SK-N-SH (cell line): ENCODE measurements around the gene P2RX3. TPM values are rescaled to one million over a fixed set of nuclear protein-coding genes. Genes with fewer than 3 reads are reported as not detected.

Experiments used
- CTCF ChIA-PET: fragments of 300-600, 350-600 bp; formaldehyde crosslinking; extraction: SDS; loops from one replicate; lab custom pipeline; 2021; lab: Yijun Ruan, JAX
- POLR2A ChIA-PET: fragments of 350-600 bp; sonication (Branson Sonifier 250); formaldehyde crosslinking; extraction: SDS; loops from one replicate; lab custom pipeline; 2020; ENCODE audit warnings: antibody characterized with exemption, inconsistent platforms; lab: Yijun Ruan, JAX
- DNase-seq: peaks from one replicate; pipeline ENCODE4 v3.0.0; 2012
- H2AFZ ChIP-seq: fragments of 200-600 bp; sonication (generic); 2 replicates; pipeline ENCODE4 v1.8.1; 2016; ENCODE audit warnings: antibody characterized with exemption, mild to moderate bottlenecking, low read depth
- H3F3A ChIP-seq: fragments of 200-600 bp; sonication (generic); replicated peaks from 2 replicates; pipeline ENCODE3; 2016; ENCODE audit warnings: antibody characterized with exemption, mild to moderate bottlenecking; ENCODE audit not compliant: insufficient read depth
- H3K27ac ChIP-seq, 2 experiments: fragments of 200-500 bp in 1 of 2; fragments of 200-600 bp in 1 of 2; sonication (Bioruptor generic) in 1 of 2; sonication (generic), shearing (Covaris generic) in 1 of 2; 2 replicates each; pipeline versions ENCODE4 v1.5.1 to v1.6.1; 2014 to 2016; ENCODE audit warnings: low read depth in 2 of 2, inconsistent platforms in 1 of 2, low read length in 1 of 2, mild to moderate bottlenecking in 1 of 2, mixed read lengths in 1 of 2
- H3K27me3 ChIP-seq: fragments of 200-600 bp; sonication (generic), shearing (Covaris generic); 2 replicates; pipeline ENCODE4 v1.6.1; 2016; ENCODE audit warnings: mixed run types; ENCODE audit not compliant: insufficient read depth
- H3K36me3 ChIP-seq, 2 experiments: fragments of 200-500 bp in 1 of 2; fragments of 200-600 bp in 1 of 2; sonication (Bioruptor generic) in 1 of 2; sonication (generic) in 1 of 2; replicated peaks in 1 of 2; 2 replicates each; pipeline versions ENCODE3 to v1.5.1; 2014 to 2016; ENCODE audit warnings: low read length in 1 of 2, mild to moderate bottlenecking in 1 of 2; ENCODE audit not compliant: insufficient read depth in 2 of 2, control insufficient read depth in 1 of 2
- H3K4me1 ChIP-seq, 2 experiments: fragments of 200-500 bp in 1 of 2; fragments of 200-600 bp in 1 of 2; sonication (Bioruptor generic) in 1 of 2; sonication (generic), shearing (Covaris generic) in 1 of 2; 2 replicates each; pipeline versions ENCODE4 v1.5.1 to v1.6.1; 2014 to 2016; ENCODE audit warnings: low read depth in 1 of 2, low read length in 1 of 2, mixed run types in 1 of 2; ENCODE audit not compliant: insufficient read depth in 2 of 2, control insufficient read depth in 1 of 2
- H3K4me2 ChIP-seq: fragments of 200-600 bp; sonication (generic), shearing (Covaris generic); 2 replicates; pipeline ENCODE4 v1.6.1; 2017; ENCODE audit warnings: mixed run types
- H3K4me3 ChIP-seq, 2 experiments: fragments of 200-500 bp in 1 of 2; fragments of 200-600 bp in 1 of 2; sonication (Bioruptor generic) in 1 of 2; sonication (generic), shearing (Covaris generic) in 1 of 2; 2 replicates each; pipeline versions ENCODE4 v1.5.1 to v1.8.1; 2014 to 2016; ENCODE audit warnings: low read depth in 2 of 2, inconsistent platforms in 1 of 2, low read length in 1 of 2, mild to moderate bottlenecking in 1 of 2, mixed read lengths in 1 of 2, moderate library complexity in 1 of 2
- H3K79me2 ChIP-seq: fragments of 200-600 bp; sonication (generic); 2 replicates; pipeline ENCODE4 v1.8.1; 2017; ENCODE audit warnings: mild to moderate bottlenecking; ENCODE audit not compliant: insufficient read depth
- H3K9ac ChIP-seq: fragments of 200-600 bp; sonication (generic); 2 replicates; pipeline ENCODE4 v1.6.1; 2017; ENCODE audit warnings: mixed run types
- H3K9me2 ChIP-seq: fragments of 200-600 bp; sonication (generic); 2 replicates; pipeline ENCODE4 v1.6.1; 2017; ENCODE audit warnings: mixed run types
- H3K9me3 ChIP-seq: fragments of 200-600 bp; sonication (generic); 2 replicates; pipeline ENCODE4 v1.6.1; 2017; ENCODE audit warnings: mixed run types, mild to moderate bottlenecking, moderate library complexity
- H4K20me1 ChIP-seq: fragments of 200-600 bp; sonication (generic); 2 replicates; pipeline ENCODE4 v1.6.1; 2017; ENCODE audit warnings: mild to moderate bottlenecking, mixed run types; ENCODE audit not compliant: insufficient read depth
- ELF1 ChIP-seq: IDR thresholded peaks from 2 replicates; pipeline ENCODE4 v1.4.0; 2012
- FOSL2 ChIP-seq: IDR thresholded peaks from 2 replicates; pipeline ENCODE4 v1.4.0; 2012; ENCODE audit warnings: low read depth, mild to moderate bottlenecking, moderate library complexity, borderline replicate concordance
- FOXJ3 ChIP-seq: sonication (generic); formaldehyde crosslinking; IDR thresholded peaks from 2 replicates; pipeline ENCODE4 v1.5.1; 2020; ENCODE audit warnings: mild to moderate bottlenecking, missing genetic modification reagents
- FOXM1 ChIP-seq: IDR thresholded peaks from 2 replicates; pipeline ENCODE4 v1.4.0; 2012; ENCODE audit warnings: low read depth, mild to moderate bottlenecking
- GATA2 ChIP-seq: sonication (generic); formaldehyde crosslinking; IDR thresholded peaks from 2 replicates; pipeline ENCODE4 v1.5.0; 2020; ENCODE audit warnings: mild to moderate bottlenecking, missing genetic modification reagents
- IRF3 ChIP-seq: fragments of 150-350 bp; IDR thresholded peaks from 2 replicates; pipeline ENCODE4 v1.6.1; 2016; ENCODE audit warnings: mild to moderate bottlenecking, low read depth, low read length
- JUND ChIP-seq: IDR thresholded peaks from 2 replicates; pipeline ENCODE4 v1.4.0; 2012
- MAX ChIP-seq: IDR thresholded peaks from 2 replicates; pipeline ENCODE4 v1.4.0; 2012; ENCODE audit warnings: low read depth
- MEF2A ChIP-seq: IDR thresholded peaks from 2 replicates; pipeline ENCODE4 v1.4.0; 2012; ENCODE audit warnings: low read depth, borderline replicate concordance
- NRF1 ChIP-seq: IDR thresholded peaks from 2 replicates; pipeline ENCODE4 v1.6.1; 2012; ENCODE audit warnings: low read depth, mild to moderate bottlenecking, low read length
- PBX3 ChIP-seq: IDR thresholded peaks from 2 replicates; pipeline ENCODE4; 2012
- POLR2AphosphoS5 ChIP-seq: IDR thresholded peaks from 2 replicates; pipeline ENCODE4 v1.6.1; 2012; ENCODE audit warnings: low read depth, low read length
- REST ChIP-seq: IDR thresholded peaks from 2 replicates; pipeline ENCODE4 v1.6.1; 2012; ENCODE audit warnings: mild to moderate bottlenecking, low read depth, low read length, moderate library complexity
- SIN3A ChIP-seq: IDR thresholded peaks from 2 replicates; pipeline ENCODE4 v1.6.1; 2012; ENCODE audit warnings: low read depth, mild to moderate bottlenecking, low read length, moderate library complexity, borderline replicate concordance
- TAF1 ChIP-seq: IDR thresholded peaks from 2 replicates; pipeline ENCODE4 v1.6.1; 2012; ENCODE audit warnings: low read depth, mild to moderate bottlenecking, low read length, moderate library complexity, borderline replicate concordance
- TCF12 ChIP-seq: IDR thresholded peaks from 2 replicates; pipeline ENCODE4 v1.4.0; 2012
- YY1 ChIP-seq: IDR thresholded peaks from 2 replicates; pipeline ENCODE4 v1.4.0; 2012; ENCODE audit warnings: low read depth, mild to moderate bottlenecking
- WGBS: methylation state at CpG from one replicate; pipeline ENCODE4 v1.1.6; 2017; ENCODE audit warnings: low lambda C conversion rate; 5-methylcytosine and 5-hydroxymethylcytosine counted together
- polyA plus RNA-seq, 3 experiments: library from polyadenylated mRNA; depleted of rRNA; stranded (reverse); fragments of >200 nt; gene quantifications; 2 replicates each; pipeline ENCODE4 v1.2.3, GENCODE V29; 2012

P2RX3 gene
- polyA plus RNA-seq, 1 of the 3 experiments (the other 2 are of a cell fraction), result not detected

- peaks cover 33 to 64% of the 10 kb centered on the region in 2 experiments for H3K36me3 ChIP-seq
- WGBS, result 97% methylated on average over 8 of the region's 8 CpGs
- H3K79me2 ChIP-seq, result peaks cover 67% of the 10 kb centered on the region
- DNase-seq, result no peak
- ChIA-PET CTCF (interaction anchor here (1.3 to 2.0 kb wide), 2 partner anchors 12 to 40 kb away, joined by 3 to 5 read pairs; no protein-coding TSS in a partner anchor), POLR2A (interaction anchor here (1.4 kb wide), 1 partner anchor 15 kb away, joined by 3 read pairs; no protein-coding TSS in a partner anchor)
- no peaks in the 10 kb centered on the region for H3K9me2 ChIP-seq
- no peaks in the 10 kb centered on the region for H3F3A ChIP-seq
- no peak overlapping the region for H3K4me3 ChIP-seq
- TF ChIP-seq JUND (no peak), NRF1 (no peak), FOSL2 (no peak), ELF1 (no peak), REST (no peak), FOXM1 (no peak), MEF2A (no peak), IRF3 (no peak), FOXJ3 (CRISPR knock-in tag) (no peak), SIN3A (no peak), MAX (no peak)
- H3K27ac ChIP-seq, result no peak overlapping the region
- no peak overlapping the region for H3K4me2 ChIP-seq
- no peak overlapping the region for H2AFZ ChIP-seq
- H3K9me3 ChIP-seq, result no peaks in the 10 kb centered on the region
- peaks cover 37% of the 10 kb centered on the region for H4K20me1 ChIP-seq
- peaks cover 0 to 8% of the 10 kb centered on the region in 2 experiments; a peak in 2 of 4 replicates for H3K4me1 ChIP-seq
- no peak overlapping the region for H3K9ac ChIP-seq
- H3K27me3 ChIP-seq, result no peaks in the 10 kb centered on the region
Measured at GRCh38 chr11:57305523-57305922, 32.6 kb upstream of the P2RX3 start.

GRCh38 chr11:57306161-57306876 is 31.8 kb upstream of the P2RX3 start:
- TF ChIP-seq POLR2AphosphoS5 (no peak), TAF1 (no peak), TCF12 (no peak), GATA2 (CRISPR knock-in tag) (no peak), YY1 (no peak), PBX3 (no peak)
- H3K27ac ChIP-seq, result no peak overlapping the region
- 94% methylated on average over 15 of the region's 15 CpGs for WGBS
- no peak overlapping the region for H3K4me3 ChIP-seq
- peaks cover 27 to 58% of the 10 kb centered on the region in 2 experiments for H3K36me3 ChIP-seq
- no peak overlapping the region for H2AFZ ChIP-seq
- no peak overlapping the region for H3K4me2 ChIP-seq
- POLR2A ChIA-PET, result interaction anchor here (1.4 kb wide), 1 partner anchor 16 kb away, joined by 3 read pairs; no protein-coding TSS in a partner anchor
- peaks cover 0 to 10% of the 10 kb centered on the region in 2 experiments; a peak in 2 of 4 replicates for H3K4me1 ChIP-seq
- CTCF ChIA-PET, result interaction anchor here (2.0 to 2.6 kb wide), 2 partner anchors 12 to 57 kb away, joined by 5 to 10 read pairs; no protein-coding TSS in a partner anchor
- peaks cover 69% of the 10 kb centered on the region for H3K79me2 ChIP-seq
- H3K9ac ChIP-seq, result no peak overlapping the region
- no peaks in the 10 kb centered on the region for H3K9me2 ChIP-seq
- no peaks in the 10 kb centered on the region for H3K27me3 ChIP-seq
- no peaks in the 10 kb centered on the region for H3F3A ChIP-seq
- peaks cover 37% of the 10 kb centered on the region for H4K20me1 ChIP-seq
- no peak for DNase-seq
- H3K9me3 ChIP-seq, result no peaks in the 10 kb centered on the region
